DND-41 (cell line): ENCODE data around the gene PDE6G.

Experiments
- CTCF ChIP-seq: IDR thresholded peaks from 2 replicates; pipeline ENCODE4 v1.5.1; 2012; ENCODE audit warnings: borderline replicate concordance, low read length, moderate library complexity, mild to moderate bottlenecking; ENCODE audit not compliant: poor library complexity, severe bottlenecking; ENCODE audit errors: extremely low read depth
- EZH2 ChIP-seq: IDR thresholded peaks from 3 replicates; pipeline ENCODE4 v1.6.1; 2012; ENCODE audit warnings: borderline replicate concordance, low read depth, mild to moderate bottlenecking, moderate library complexity, low read length, inconsistent platforms; ENCODE audit not compliant: severe bottlenecking

GRCh38 chr17:81631482-81631881, 24.9 kb downstream of the PDE6G start:
- no peak for TF ChIP-seq CTCF
- TF ChIP-seq EZH2, result no peak
